ENCODE data around the gene CEACAM1.

Gene CEACAM1

GRCh38 chr19:42555801-42556200 is 27.5 kb upstream of the CEACAM1 start:
- Histone ChIP-seq H3K27ac (ENCODE audit: low read depth, low read length) (no peak overlapping the region), H3F3A (ENCODE audit: control insufficient read depth, insufficient read depth) (no peaks in the 10 kb centered on the region), H3K4me2 (ENCODE audit: low read length) (no peak overlapping the region), H3K36me3 (ENCODE audit: control insufficient read depth, low read length) (no peaks in the 10 kb centered on the region), H3K9me3 (ENCODE audit: control insufficient read depth, insufficient read depth, low read length) (no peaks in the 10 kb centered on the region), H3K9me2 (replicated peaks; ENCODE audit: control insufficient read depth, low read length) (no peaks in the 10 kb centered on the region), H4K20me1 (ENCODE audit: control insufficient read depth, insufficient read depth, low read depth, low read length) (no peaks in the 10 kb centered on the region), H3K79me2 (ENCODE audit: control insufficient read depth, low read length) (no peaks in the 10 kb centered on the region), H3K27me3 (ENCODE audit: control insufficient read depth, low read length) (peaks cover 10% of the 10 kb centered on the region; the same call in 1 of the 2 replicates), H3K4me1 (ENCODE audit: control insufficient read depth, low read length) (no peaks in the 10 kb centered on the region; the same call in 1 of the 2 replicates), H3K4me3 (ENCODE audit: low read length) (no peak overlapping the region)
- TF ChIP-seq CTCF (IDR thresholded peaks at IDR 0.05; ENCODE audit: low read depth, low read length, poor library complexity, severe bottlenecking) (no peak), EZH2phosphoT487 (IDR thresholded peaks at IDR 0.05; ENCODE audit: borderline replicate concordance, low read length) (no peak)

- H3K79me2 ChIP-seq (ENCODE audit: control insufficient read depth, low read length) = no peaks in the 10 kb centered on the region
- no peaks in the 10 kb centered on the region for H3K36me3 ChIP-seq (ENCODE audit: control insufficient read depth, low read length)
- H3K27ac ChIP-seq (ENCODE audit: low read depth, low read length) = no peak overlapping the region
- no peaks in the 10 kb centered on the region for H4K20me1 ChIP-seq (ENCODE audit: control insufficient read depth, insufficient read depth, low read depth, low read length)
- no peaks in the 10 kb centered on the region for H3K9me3 ChIP-seq (ENCODE audit: control insufficient read depth, insufficient read depth, low read length)
- peaks cover 10% of the 10 kb centered on the region; the same call in 1 of the 2 replicates for H3K27me3 ChIP-seq (ENCODE audit: control insufficient read depth, low read length)
- no peak overlapping the region for H3K4me2 ChIP-seq (ENCODE audit: low read length)
- no peaks in the 10 kb centered on the region; the same call in 1 of the 2 replicates for H3K4me1 ChIP-seq (ENCODE audit: control insufficient read depth, low read length)
- no peak overlapping the region for H3K4me3 ChIP-seq (ENCODE audit: low read length)
- TF ChIP-seq EZH2phosphoT487 (IDR thresholded peaks at IDR 0.05; ENCODE audit: borderline replicate concordance, low read length) (no peak), CTCF (IDR thresholded peaks at IDR 0.05; ENCODE audit: low read depth, low read length, poor library complexity, severe bottlenecking) (no peak)
- no peaks in the 10 kb centered on the region for H3K9me2 ChIP-seq (replicated peaks; ENCODE audit: control insufficient read depth, low read length)
- H3F3A ChIP-seq (ENCODE audit: control insufficient read depth, insufficient read depth) = no peaks in the 10 kb centered on the region
These were observed 27.0 kb upstream of the CEACAM1 start for GRCh38 chr19:42555317-42555716.

GRCh38 chr19:42554046-42554575 is 25.8 kb upstream of the CEACAM1 start:
- Histone ChIP-seq H4K20me1 (ENCODE audit: control insufficient read depth, insufficient read depth, low read depth, low read length) (no peaks in the 10 kb centered on the region), H3K4me3 (ENCODE audit: low read length) (no peak overlapping the region), H3K9me3 (ENCODE audit: control insufficient read depth, insufficient read depth, low read length) (no peaks in the 10 kb centered on the region), H3K9me2 (replicated peaks; ENCODE audit: control insufficient read depth, low read length) (no peaks in the 10 kb centered on the region), H3K27ac (ENCODE audit: low read depth, low read length) (no peak overlapping the region), H3K27me3 (ENCODE audit: control insufficient read depth, low read length) (peaks cover 10% of the 10 kb centered on the region; the same call in 1 of the 2 replicates), H3F3A (ENCODE audit: control insufficient read depth, insufficient read depth) (no peaks in the 10 kb centered on the region), H3K4me1 (ENCODE audit: control insufficient read depth, low read length) (no peaks in the 10 kb centered on the region; the same call in 1 of the 2 replicates), H3K4me2 (ENCODE audit: low read length) (no peak overlapping the region), H3K36me3 (ENCODE audit: control insufficient read depth, low read length) (no peaks in the 10 kb centered on the region), H3K79me2 (ENCODE audit: control insufficient read depth, low read length) (no peaks in the 10 kb centered on the region)
- no peak for TF ChIP-seq EZH2phosphoT487 (IDR thresholded peaks at IDR 0.05; ENCODE audit: borderline replicate concordance, low read length)
- TF ChIP-seq CTCF (IDR thresholded peaks at IDR 0.05; ENCODE audit: low read depth, low read length, poor library complexity, severe bottlenecking) = no peak

Data from DOHH2 (cell line).